HG02852 (cell line): Measurements from ENCODE around the gene NPDC1.

ENCODE experiments used
- ATAC-seq: cut with Tn5 transposase; IDR thresholded peaks from one replicate; pipeline ENCODE4 v1.9.1; 2021; ENCODE audit warnings: mild to moderate bottlenecking, moderate library complexity; ENCODE audit not compliant: unreplicated experiment

The NPDC1 gene

GRCh38 chr9:136995772-136996311 lies 50.1 kb downstream of the NPDC1 start:
- no peak for ATAC-seq

DNA sequence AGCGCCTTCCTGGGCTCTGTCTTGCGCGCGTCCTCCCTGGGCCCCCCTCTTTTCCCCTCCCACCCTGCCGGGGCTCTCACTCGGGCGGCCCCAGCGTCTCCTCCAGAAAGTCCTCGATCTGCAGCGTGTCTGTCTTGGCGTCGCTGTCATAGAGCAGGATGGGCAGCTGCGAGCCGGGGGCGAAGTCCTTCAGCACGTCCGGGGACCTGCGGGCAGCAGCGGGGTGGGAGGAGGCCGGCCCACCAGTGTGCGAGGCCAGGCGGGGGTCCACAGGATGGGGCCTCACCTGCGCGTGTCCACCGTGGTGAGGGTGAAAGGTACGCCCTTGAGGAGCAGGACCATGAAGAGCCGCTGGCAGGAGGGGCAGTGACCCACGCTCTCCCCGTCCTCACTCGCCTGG lies 50.6 kb downstream of the NPDC1 start:
- no peak for ATAC-seq

DNA sequence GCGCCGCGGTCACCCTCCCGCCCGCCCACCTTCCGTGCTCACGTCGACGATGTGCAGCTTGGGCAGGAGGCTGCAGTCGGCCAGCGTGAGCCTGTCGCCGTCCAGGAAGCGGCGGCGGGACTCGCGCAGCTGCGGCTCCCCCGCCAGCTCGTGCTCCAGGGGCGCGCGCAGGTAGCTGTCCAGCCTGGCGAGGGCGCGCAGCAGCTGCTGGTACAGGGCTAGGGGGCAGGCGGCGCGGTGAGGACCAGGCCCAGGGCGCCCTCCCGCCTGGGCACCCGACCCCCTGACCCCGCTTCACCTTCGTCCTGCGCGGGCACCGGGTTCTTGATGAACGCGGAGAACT lies 51.1 kb downstream of the NPDC1 start:
- no peak for ATAC-seq

DNA sequence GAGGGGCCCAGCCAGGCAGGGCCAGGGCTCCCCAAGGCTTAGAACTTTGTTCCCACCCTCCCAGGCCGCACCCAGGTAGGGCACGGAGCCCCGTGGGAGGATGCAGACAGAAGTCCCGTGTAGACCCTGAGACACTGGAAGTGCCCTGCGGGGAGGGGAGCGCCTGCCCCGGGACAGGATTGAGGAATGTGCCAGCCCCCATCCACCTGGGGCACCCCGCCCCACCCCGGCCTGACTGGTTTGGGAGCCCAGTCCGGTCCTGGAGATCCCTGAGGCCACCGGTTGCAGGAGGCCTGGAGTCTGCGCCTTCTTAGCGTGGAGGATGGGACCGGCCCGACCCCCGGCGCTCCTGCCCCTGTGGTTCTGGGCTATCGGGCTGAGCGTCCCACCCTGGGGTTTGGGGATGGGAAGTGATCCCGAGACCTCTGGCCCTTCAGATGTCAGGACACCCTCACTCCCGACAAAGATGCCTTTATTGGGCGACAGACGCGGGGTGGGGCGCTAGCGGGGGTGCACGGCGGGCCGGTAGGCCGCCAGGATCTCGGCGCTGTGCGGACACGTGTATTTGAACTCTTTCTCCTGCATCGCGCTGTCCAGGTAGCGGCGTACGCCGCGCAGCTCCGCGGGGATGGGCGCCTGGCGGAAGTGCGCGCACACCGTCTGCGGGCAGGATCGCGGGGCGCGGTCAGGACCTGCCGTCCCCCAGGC lies 51.6 kb downstream of the NPDC1 start:
- ATAC-seq, result no peak

DNA sequence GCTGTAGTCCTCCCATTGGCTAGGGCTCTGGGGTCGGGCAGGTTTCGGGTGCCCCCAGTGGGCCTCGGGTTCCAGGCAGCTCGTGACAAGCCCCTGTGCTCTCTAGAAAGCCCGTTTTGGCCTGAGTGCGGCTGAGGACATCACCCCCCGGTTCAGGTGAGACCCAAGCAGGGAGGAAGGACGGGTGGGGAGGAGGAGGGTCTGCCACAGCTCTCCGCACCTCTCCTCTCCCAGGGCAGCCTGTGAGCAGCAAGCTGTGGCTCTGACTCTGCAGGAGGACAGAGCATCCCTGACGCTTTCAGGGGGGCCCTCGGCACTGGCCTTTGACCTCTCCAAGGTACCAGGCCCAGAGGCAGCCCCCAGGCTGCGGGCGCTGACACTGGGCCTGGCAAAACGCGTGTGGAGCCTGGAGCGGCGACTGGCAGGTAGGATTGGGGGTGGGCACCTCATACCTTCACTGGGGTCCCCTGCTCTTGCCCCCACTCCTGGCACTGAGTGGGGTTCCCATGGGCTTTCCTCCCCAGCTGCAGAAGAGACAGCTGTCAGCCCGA lies 53.1 kb downstream of the NPDC1 start:
- no peak for ATAC-seq

DNA sequence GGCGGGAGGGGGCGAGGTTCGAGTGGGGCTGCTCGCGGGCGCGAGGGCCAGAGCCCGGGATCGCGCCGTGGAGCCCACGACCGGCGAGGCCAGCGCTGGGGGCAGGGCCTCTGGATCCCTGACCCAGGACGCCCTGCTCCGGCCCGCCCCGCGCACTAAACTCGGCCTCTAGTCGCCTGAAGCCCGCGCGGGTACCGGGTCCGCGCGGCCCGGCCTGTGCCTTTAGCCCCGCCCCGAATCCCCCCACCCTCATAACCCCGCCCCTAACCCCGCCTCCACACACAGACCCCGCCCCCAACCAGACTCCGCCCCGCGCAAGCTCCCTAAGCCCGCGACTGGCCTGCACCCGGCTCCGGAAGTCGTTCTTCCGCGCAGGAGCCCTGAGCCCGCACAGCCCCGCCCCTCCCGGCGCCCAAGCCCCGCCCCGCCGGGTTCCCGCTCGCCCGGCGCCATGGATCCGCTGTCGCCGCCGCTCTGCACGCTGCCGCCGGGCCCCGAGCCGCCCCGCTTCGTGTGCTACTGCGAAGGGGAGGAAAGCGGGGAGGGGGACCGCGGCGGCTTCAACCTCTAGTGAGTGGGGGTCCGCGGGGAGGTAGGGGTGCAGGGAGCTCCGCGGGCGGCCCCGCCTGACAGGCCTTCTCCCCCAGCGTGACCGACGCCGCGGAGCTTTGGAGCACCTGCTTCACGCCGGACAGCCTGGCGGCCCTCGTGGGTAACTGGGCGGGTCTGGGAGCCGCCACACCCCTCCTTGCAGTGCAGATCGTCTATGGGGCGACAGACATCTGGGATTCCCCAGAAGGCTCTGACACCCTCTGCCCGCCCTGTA lies 53.8 kb downstream of the NPDC1 start, which contains the start of gene PAXX:
Gene PAXX (plus strand): TSS at position 430 of the 826 bp plus-strand sequence. CDS start 22 bp downstream, at position 452.
- ATAC-seq, result peak; percentile 71

GRCh38 chr9:136990242-136990911 lies 55.6 kb downstream of the NPDC1 start:
- no peak for ATAC-seq
